GM18520 (cell line): Measurements from ENCODE around the gene MLPH.

Experiments used
- ATAC-seq: cut with Tn5 transposase; IDR thresholded peaks from one replicate; pipeline ENCODE4 v1.9.1; 2021; ENCODE audit not compliant: unreplicated experiment

Gene MLPH

GRCh38 chr2:237515621-237516275 lies 28.7 kb downstream of the MLPH start:
- no peak for ATAC-seq

- no peak for ATAC-seq
Observed at GRCh38 chr2:237517163-237517562, 30.1 kb downstream of the MLPH start.

- ATAC-seq, result no peak
Observed at GRCh38 chr2:237517990-237518389, 30.9 kb downstream of the MLPH start.

- no peak for ATAC-seq
Observed at GRCh38 chr2:237519506-237520245, 32.6 kb downstream of the MLPH start.

DNA sequence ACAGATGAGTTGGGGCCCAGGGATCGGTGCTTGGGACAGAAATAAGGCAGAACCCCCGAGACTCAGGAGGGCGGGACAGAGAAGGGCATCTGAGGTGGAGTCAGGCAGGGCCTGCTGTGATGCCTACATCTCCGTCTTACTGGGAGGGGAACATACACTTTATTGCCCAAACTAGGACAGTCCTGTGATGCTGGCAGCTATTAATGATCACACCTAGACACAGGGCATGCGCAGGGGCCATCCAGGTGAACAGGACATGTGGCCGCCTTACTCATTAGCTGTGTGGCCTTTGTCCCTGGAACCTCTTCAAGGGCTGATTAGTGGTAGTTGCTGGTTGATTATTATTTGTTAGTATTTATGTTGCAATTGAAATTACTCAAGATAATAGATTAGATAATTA lies 33.2 kb downstream of the MLPH start:
- no peak for ATAC-seq

GRCh38 chr2:237524631-237525030 lies 37.6 kb downstream of the MLPH start:
- no peak for ATAC-seq

- no peak for ATAC-seq
Observed at GRCh38 chr2:237525559-237526157, 38.6 kb downstream of the MLPH start.

DNA sequence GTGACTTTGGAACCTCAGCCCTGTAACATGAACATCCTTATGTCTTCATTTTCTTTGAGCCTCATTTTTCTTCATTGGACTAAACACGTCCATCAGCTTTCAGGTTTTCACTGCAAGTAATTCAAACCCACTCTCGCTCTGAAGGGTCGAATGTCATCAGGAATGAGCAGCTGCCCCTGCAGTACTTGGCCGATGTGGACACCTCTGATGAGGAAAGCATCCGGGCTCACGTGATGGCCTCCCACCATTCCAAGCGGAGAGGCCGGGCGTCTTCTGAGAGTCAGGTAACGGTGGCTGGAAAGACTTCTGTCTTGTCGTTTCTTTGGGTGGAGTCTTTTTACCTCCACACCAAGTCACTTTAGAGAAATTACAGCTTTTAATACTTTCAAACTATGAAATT lies 40.2 kb downstream of the MLPH start:
- no peak for ATAC-seq

- no peak for ATAC-seq
Observed at GRCh38 chr2:237527766-237528165, 40.7 kb downstream of the MLPH start.

DNA sequence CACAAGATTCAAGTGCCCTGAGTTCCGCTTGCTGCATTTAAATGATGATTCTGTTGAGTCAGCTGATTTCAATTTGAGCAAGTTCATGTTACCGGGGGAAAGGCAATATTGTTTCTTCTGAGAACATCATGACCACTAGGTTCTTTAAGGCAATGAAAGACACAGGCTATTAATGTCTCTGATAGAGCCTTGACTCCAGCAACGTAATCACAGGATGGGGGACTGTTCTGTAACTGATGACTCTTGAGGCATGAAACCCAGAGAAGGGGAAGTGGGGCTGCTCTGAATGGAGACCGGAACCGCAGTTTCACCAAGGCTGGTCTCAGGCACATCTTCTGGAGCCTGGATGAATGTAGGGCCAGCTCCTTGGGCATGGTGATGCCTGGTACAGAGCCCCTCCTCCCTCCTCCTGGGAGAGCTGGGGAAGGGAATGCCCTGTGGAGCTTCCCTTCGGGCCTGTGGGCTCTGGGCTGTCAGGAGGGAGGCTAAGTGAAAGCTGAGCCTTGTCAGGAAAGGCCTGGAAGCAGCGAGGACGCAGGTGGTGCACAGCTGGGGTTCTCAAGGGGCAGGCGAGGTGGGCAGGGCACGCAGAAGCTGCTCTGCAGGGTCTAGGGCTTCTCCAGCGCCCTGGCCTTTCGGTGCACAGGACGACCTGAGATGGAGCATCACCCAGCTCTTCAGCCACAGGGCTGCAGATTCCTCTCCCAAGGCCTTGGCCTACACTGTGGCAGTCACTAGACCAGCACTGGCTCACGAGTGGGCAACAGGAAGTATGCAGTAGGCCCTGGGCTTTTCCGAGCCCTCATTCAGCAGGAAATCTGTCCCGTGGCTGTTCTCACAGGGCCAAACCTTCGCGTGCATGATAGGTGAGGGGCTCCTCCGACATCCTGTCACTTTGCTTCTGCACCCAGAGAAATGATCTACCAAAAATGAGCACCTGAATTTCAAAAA lies 42.7 kb downstream of the MLPH start:
- ATAC-seq, result peak; percentile 51

DNA sequence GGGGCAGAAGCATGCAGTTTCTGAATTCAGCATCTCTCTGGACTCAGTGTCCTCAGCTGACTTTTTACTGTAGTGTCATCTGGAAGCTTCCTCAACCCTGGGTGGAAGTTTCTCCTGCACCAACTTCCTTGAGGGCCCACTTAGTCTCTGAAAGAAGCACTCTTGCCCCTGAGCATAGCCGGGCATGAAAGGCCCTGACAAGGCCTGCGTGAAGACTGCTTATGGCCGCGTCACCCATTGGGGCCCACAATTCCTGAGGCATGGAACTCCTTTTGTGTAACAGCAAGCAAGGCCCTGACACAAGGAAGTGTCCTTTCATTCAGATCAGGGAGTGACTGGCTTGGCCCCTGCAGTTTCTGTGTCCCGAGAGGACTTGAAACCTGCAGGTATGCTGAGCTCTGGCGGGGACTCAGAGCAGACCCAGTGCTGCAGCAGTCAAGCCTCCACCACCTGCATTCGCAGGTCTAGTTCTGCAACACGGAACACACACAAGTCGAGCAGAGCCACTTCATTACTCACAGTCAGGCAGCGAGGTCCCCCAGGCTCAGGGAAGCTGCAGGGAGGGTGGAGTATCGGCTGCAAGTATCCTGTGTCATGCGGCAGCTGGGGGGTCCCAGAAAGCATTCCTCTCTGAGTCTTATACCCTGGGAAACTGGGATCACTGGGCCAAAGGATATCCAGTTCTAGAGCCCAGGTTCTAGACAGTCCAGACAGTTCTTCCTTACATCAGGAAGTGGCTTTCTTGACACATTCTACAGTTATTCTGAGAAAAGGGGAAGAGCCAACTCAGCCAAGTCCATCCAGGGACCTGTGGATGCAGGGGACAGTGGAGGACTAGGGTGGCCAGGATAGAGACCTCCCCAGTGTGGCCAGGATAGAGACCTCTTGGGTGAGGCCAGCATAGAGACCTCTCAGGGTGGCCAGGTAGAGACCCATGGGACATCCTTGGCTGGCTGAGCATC lies 43.7 kb downstream of the MLPH start:
- no peak for ATAC-seq

- ATAC-seq, result no peak
Observed at GRCh38 chr2:237532160-237532559, 45.1 kb downstream of the MLPH start.

DNA sequence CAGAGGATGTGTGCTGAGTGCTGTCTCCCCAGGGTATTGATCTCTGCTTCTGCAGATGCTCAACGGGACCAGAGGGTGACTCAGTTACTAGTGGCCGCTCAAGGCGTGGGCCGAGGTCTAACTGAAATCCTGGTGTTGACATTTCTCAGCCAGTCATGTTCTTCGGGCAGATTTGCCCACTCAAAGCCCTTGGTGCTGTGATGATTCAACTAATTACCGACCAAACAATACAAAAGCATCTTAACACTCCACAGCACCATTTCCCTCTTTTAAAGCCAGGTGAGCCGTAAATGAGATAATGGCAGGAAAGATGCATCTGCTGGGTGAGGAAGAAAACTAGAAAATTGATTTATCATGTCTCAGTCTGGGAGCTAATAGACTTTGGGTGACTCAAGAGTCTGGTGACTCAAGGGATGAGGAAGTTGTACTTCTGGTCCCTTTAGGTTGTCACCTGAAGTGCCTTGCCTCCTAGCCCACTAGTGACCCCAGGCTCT lies 46.7 kb downstream of the MLPH start:
- ATAC-seq, result no peak

GRCh38 chr2:237534380-237534779 lies 47.3 kb downstream of the MLPH start:
- ATAC-seq, result no peak

DNA sequence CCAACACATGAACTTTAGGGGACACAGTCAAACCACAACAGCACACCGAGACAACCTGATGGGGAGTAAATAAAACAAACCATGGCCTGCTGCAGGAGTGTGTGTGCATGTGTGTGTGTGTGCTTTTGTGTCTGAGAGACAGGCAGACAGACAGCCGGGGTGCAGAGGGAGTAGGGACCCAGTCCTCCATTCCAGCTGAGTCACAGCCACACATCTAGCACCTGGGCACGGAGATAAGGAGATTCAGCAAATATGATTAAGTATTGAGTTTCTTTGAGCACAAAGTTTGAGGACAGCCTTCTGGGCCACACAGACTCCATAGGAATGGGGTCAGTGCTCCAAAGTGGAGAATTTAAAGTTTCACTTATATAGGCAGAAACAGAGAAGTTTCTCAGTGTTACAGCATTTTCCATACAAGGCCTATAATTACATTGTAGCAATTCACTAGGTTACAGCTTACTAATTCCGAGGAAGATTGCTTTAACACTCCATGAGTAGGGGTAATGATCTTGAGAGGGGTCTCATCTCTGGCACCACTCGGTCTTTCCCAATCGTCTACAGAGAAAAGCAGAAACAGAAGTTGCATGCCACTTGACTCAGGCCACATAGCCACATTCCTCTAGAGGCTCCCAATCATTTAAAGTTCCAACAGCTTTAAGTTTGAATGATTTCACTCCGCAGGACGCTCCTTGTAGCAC lies 48.5 kb downstream of the MLPH start:
- no peak for ATAC-seq

GRCh38 chr2:237536083-237536415 lies 49.0 kb downstream of the MLPH start:
- ATAC-seq, result no peak

- ATAC-seq, result no peak
Observed at GRCh38 chr2:237536617-237537016, 49.6 kb downstream of the MLPH start.

GRCh38 chr2:237538001-237538720 lies 51.1 kb downstream of the MLPH start:
- ATAC-seq, result no peak

GRCh38 chr2:237538901-237539300 lies 51.9 kb downstream of the MLPH start:
- no peak for ATAC-seq
